Fibroblast of lung (primary cell): ENCODE results near the gene LYPD6. TPM values are rescaled to one million over a fixed set of nuclear protein-coding genes. Genes with fewer than 3 reads are reported as not detected.
A peak's percentile ranks its signal among the peaks of the same experiment; 100 is the strongest.

ENCODE experiments used
- DNase-seq, 2 donors: peaks; one replicate each; pipeline versions ENCODE4 v3.0.0 to v3.0.0-alpha.2; 2010; ENCODE audit warnings: low read depth in 2 of 2
- H2AFZ ChIP-seq: 2 replicates; pipeline ENCODE4 v1.5.1; 2012; ENCODE audit warnings: low read length, control low read depth, inconsistent platforms
- H3K27ac ChIP-seq: 2 replicates; pipeline ENCODE4 v1.5.1; 2011; ENCODE audit warnings: low read length, control low read depth; ENCODE audit not compliant: insufficient read depth
- H3K27me3 ChIP-seq: 2 replicates; pipeline ENCODE4 v1.5.1; 2011; ENCODE audit warnings: mild to moderate bottlenecking, low read length; ENCODE audit not compliant: control insufficient read depth, insufficient read depth
- H3K36me3 ChIP-seq: 2 replicates; pipeline ENCODE4 v1.5.1; 2011; ENCODE audit warnings: low read length; ENCODE audit not compliant: control insufficient read depth, insufficient read depth
- H3K4me1 ChIP-seq: 2 replicates; pipeline ENCODE4 v1.5.1; 2011; ENCODE audit warnings: low read length; ENCODE audit not compliant: control insufficient read depth, insufficient read depth; ENCODE audit errors: extremely low read depth
- H3K4me2 ChIP-seq: 2 replicates; pipeline ENCODE4 v1.5.1; 2011; ENCODE audit warnings: low read length, control low read depth; ENCODE audit not compliant: insufficient read depth; ENCODE audit errors: extremely low read depth
- H3K4me3 ChIP-seq, 4 experiments: fragments of 200-600 bp in 1 of 4; sonication (generic) in 1 of 4; replicated peaks in 1 of 4; 2 replicates each; pipeline ENCODE4 v1.5.1; 2011 to 2016; ENCODE audit warnings: low read length in 4 of 4, low read depth in 3 of 4, mild to moderate bottlenecking in 3 of 4, control low read depth in 2 of 4, inconsistent platforms in 1 of 4, mixed read lengths in 1 of 4; ENCODE audit not compliant: insufficient read depth in 1 of 4; ENCODE audit errors: control extremely low read depth in 1 of 4
- H3K79me2 ChIP-seq: 2 replicates; pipeline ENCODE4 v1.5.1; 2012; ENCODE audit warnings: mild to moderate bottlenecking, low read length, inconsistent platforms; ENCODE audit not compliant: control insufficient read depth, insufficient read depth
- H3K9ac ChIP-seq: 2 replicates; pipeline ENCODE4 v1.5.1; 2011; ENCODE audit warnings: mild to moderate bottlenecking, low read length, control low read depth; ENCODE audit not compliant: insufficient read depth
- H3K9me3 ChIP-seq: 2 replicates; pipeline ENCODE4 v1.5.1; 2012; ENCODE audit warnings: low read depth, low read length; ENCODE audit not compliant: control insufficient read depth, insufficient read depth
- H4K20me1 ChIP-seq: 2 replicates; pipeline ENCODE4 v1.5.1; 2011; ENCODE audit warnings: low read length; ENCODE audit not compliant: control insufficient read depth, insufficient read depth; ENCODE audit errors: extremely low read depth
- EZH2 ChIP-seq: IDR thresholded peaks from 2 replicates; pipeline ENCODE4 v1.5.1; 2012; ENCODE audit warnings: low read length, control low read depth, mild to moderate bottlenecking; ENCODE audit errors: missing control alignments
- polyA minus RNA-seq: library from RNA; depleted of rRNA, polyadenylated mRNA; stranded (reverse); fragments of >200 nt; gene quantifications from 2 replicates; pipeline ENCODE4 v1.2.3, GENCODE V29; 2011; ENCODE audit warnings: low replicate concordance
- polyA plus RNA-seq, 2 donors: library from polyadenylated mRNA; depleted of rRNA in 1 of 2; stranded (reverse) in 1 of 2; unstranded in 1 of 2; fragments of >200 nt; gene quantifications; 2 replicates each; pipeline ENCODE4 v1.2.1, GENCODE V29; 2011 to 2012; ENCODE audit warnings: missing spikeins in 1 of 2
- total RNA-seq: library from RNA; depleted of rRNA; stranded (reverse); fragments of >200 nt; gene quantifications from 2 replicates; pipeline ENCODE4 v1.2.1, GENCODE V29; 2014
- TF ChIP-seq, protein P1 (sequence below), 2 donors: IDR thresholded peaks in 1 of 2; conservative IDR thresholded peaks in 1 of 2; 1 replicate in 1 of 2; 2 replicates in 1 of 2; pipeline ENCODE4 v1.5.1; 2011 to 2012; ENCODE audit warnings: low read length in 2 of 2, control low read depth in 1 of 2, inconsistent platforms in 1 of 2, low read depth in 1 of 2, mild to moderate bottlenecking in 1 of 2

LYPD6 gene
- total RNA-seq (under 0.01 and 0.17 TPM in 2 replicates), polyA plus RNA-seq (1.8 and 3.7 TPM in 2 replicates), polyA minus RNA-seq (2.1 and 3.3 TPM in 2 replicates)
- polyA plus RNA-seq (2012) = 0.80 and 1.6 TPM in 2 replicates

DNA sequence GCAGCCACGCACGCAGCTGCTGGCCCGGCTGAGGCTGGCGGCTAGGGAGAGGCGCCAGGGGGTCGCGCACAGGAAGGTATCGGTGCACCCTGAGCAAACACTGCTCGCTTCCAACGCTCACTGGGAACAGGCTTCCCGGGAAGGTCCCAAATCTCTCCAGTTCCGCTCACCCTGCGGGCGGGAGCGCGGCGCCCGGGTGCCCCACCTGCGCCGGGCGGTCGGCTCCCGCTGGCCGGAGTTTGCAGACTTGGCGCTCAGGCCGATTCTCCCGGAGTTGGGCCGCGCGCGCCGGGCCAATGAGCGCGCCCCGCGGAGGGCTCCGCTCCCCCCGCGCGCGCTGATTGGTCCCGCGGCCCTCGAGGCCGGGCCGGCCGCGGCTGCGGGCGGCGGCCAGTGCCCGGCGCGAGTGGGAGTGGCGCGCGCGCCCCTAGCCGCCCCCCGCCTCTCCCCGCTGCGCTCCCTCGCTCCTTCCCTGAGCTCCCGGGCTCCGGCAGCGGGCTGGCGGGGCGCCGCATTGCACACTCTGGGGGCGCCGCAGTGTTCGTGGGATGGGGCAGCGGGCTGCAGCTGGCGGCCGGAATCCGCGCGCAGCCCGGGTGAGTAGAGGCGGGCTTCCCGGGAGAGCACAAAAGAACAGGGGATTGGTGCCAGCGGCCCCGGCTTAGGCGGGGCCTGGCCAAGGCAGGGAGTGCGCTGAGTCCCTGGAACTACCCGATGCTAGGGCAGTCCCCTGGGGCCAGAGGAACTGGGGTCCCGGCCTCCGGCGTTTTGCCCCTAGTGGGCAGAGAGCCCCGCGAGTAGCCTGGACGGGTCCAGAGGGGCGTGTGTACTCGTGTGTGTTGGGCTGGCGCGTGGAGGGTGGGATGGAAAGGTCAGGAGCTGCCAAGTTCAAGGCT lies at the start of gene LYPD6:
Gene LYPD6 (plus strand): TSS at position 461 of the 896 bp plus-strand sequence. CDS start 107,122 bp downstream, outside the sequence.
- Histone ChIP-seq H3K4me3 (peak within 1 kb of the TSS; percentile 65 to 80 (median 70)), H3K9me3 (no peaks in the 10 kb centered on the region), H3K36me3 (no peaks in the 10 kb centered on the region), H3K4me2 (peak within 1 kb of the TSS; percentile 89), H2AFZ (peak within 1 kb of the TSS; percentile 74), H3K9ac (peak within 1 kb of the TSS; percentile 40), H3K4me1 (no peaks in the 10 kb centered on the region), H3K79me2 (no peaks in the 10 kb centered on the region), H4K20me1 (no peaks in the 10 kb centered on the region), H3K27me3 (peaks cover 8% of the 10 kb centered on the region), H3K27ac (no peak within 1 kb of the TSS)
- peak; percentile 13 for TF ChIP-seq EZH2
- TF ChIP-seq, protein P1, sequence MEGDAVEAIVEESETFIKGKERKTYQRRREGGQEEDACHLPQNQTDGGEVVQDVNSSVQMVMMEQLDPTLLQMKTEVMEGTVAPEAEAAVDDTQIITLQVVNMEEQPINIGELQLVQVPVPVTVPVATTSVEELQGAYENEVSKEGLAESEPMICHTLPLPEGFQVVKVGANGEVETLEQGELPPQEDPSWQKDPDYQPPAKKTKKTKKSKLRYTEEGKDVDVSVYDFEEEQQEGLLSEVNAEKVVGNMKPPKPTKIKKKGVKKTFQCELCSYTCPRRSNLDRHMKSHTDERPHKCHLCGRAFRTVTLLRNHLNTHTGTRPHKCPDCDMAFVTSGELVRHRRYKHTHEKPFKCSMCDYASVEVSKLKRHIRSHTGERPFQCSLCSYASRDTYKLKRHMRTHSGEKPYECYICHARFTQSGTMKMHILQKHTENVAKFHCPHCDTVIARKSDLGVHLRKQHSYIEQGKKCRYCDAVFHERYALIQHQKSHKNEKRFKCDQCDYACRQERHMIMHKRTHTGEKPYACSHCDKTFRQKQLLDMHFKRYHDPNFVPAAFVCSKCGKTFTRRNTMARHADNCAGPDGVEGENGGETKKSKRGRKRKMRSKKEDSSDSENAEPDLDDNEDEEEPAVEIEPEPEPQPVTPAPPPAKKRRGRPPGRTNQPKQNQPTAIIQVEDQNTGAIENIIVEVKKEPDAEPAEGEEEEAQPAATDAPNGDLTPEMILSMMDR (conservative IDR thresholded peaks at IDR 0.05 in 1 of 2, IDR thresholded peaks at IDR 0.05 in 1 of 2; ENCODE audit: low read depth in 1 of 2, low read length in 2 of 2) = no peak
- peak; percentile 66 to 76 for DNase-seq

- DNase-seq = no peak
- no peaks in the 10 kb centered on the region for H3K27me3 ChIP-seq
- no peak overlapping the region for H3K9ac ChIP-seq
- H3K4me3 ChIP-seq = no peak overlapping the region
- H2AFZ ChIP-seq = no peak overlapping the region
- no peak for TF ChIP-seq EZH2
- no peaks in the 10 kb centered on the region for H3K36me3 ChIP-seq
- no peaks in the 10 kb centered on the region for H4K20me1 ChIP-seq
- no peaks in the 10 kb centered on the region for H3K79me2 ChIP-seq
- H3K27ac ChIP-seq = no peak overlapping the region
- no peak overlapping the region for H3K4me2 ChIP-seq
- H3K4me1 ChIP-seq = no peaks in the 10 kb centered on the region
- no peaks in the 10 kb centered on the region for H3K9me3 ChIP-seq
Measured at GRCh38 chr2:149281441-149281840, 48.9 kb upstream of the LYPD6 start.

DNA sequence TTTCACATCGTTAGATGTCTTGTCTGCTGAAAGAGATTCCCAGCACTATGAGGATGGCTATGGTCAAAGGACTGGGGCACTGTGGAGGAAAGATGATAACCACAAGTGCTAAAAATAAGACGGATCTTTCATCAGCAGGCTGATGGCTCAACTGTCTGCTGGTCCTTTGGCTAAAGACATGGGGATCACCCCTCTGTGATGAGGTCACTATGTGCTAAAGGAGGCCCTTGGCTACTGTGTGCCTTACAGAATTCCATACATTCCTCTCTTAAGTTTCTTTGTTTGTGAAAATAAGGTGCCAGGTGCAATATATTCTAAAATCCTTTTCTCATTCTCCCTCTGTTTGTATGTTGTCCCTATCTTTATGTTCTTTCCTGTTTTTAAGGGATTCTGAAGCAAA lies 39.7 kb upstream of the LYPD6 start:
- H3K79me2 ChIP-seq = no peaks in the 10 kb centered on the region
- H3K4me1 ChIP-seq = no peaks in the 10 kb centered on the region
- no peaks in the 10 kb centered on the region for H4K20me1 ChIP-seq
- H3K9me3 ChIP-seq = no peaks in the 10 kb centered on the region
- H3K4me3 ChIP-seq = no peak overlapping the region
- no peak overlapping the region for H3K27ac ChIP-seq
- H2AFZ ChIP-seq = no peak overlapping the region
- TF ChIP-seq EZH2 = no peak
- TF ChIP-seq, protein P1 (conservative IDR thresholded peaks at IDR 0.05 in 1 of 2, IDR thresholded peaks at IDR 0.05 in 1 of 2; ENCODE audit: low read depth in 1 of 2, low read length in 2 of 2) = no peak
- H3K27me3 ChIP-seq = no peaks in the 10 kb centered on the region
- no peak overlapping the region for H3K4me2 ChIP-seq
- H3K9ac ChIP-seq = no peak overlapping the region
- no peak for DNase-seq
- H3K36me3 ChIP-seq = no peaks in the 10 kb centered on the region
